GM19467 (cell line): ENCODE data around the gene ADGRF5.

ENCODE experiments used
- ATAC-seq: cut with Tn5 transposase; IDR thresholded peaks from one replicate; pipeline ENCODE4 v1.9.1; 2021; ENCODE audit warnings: mild to moderate bottlenecking, moderate library complexity; ENCODE audit not compliant: unreplicated experiment

Gene ADGRF5

GRCh38 chr6:46921731-46922130 is at the start of gene ADGRF5:
TSS of gene ADGRF5 (minus strand) at chr6:46921938. CDS start at chr6:46906762, 15,176 bp downstream.
- no peak for ATAC-seq

DNA sequence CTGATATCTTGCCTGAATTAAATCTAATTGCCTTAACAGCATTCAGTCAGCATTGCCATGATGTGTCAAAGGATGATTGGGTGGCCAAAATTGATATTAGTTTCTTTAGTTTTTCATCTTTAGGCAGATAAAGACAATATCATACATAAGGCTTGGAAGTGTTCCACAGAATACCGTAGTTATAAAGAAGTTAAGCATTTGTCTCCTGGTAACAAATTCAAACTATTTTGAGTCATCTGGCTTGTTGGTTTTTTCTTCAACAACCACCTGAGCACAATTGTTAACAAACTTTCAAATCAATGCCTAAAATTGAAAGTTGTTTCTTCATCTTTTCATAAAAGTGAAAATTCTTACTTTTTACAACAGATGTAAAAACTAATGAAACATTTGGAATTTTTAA is 47.5 kb upstream of the ADGRF5 start:
- no peak for ATAC-seq

DNA sequence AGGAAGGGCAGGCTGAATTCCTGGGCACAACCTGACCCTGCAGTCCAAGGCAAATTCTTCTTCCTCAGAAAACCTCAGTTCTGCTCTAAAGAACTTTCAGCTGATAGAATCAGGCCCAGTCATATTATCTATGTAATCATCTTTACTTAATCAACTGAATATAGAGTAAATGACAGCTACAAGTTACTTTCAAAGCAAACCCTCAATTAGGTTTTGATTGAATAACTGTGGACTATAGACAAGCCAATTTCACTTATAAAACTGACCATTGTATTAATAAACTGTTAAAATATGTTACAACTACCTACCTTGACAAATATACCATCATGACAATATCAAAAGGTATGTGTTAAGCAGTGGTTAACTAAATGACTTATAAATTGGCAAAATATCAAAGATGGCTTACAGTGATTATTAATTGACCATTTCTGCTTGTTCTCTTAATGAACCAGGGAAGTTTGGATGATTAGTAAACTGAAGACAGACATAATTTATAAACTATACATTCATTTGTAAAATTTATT is 46.1 kb upstream of the ADGRF5 start:
- no peak for ATAC-seq

- no peak for ATAC-seq
Observed at GRCh38 chr6:46964716-46965519, 43.2 kb upstream of the ADGRF5 start.

DNA sequence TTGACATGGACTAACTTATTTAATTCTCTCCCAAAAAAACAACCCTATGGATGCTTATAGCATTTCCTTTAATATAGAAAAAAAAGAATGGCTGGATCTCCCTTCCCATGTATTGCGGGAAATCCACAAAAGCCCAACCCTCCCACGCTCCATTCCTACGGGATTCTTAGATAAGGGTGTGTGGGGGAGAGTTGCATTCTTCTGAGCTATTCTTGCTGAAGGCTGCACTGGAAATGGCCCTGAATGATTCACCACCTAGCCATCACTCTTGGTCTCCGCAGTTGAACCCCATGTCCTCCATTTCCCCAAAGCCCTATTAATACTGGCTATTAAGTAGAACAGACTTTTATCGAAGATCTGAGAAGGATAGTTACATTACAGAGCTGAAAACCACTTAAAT is 41.9 kb upstream of the ADGRF5 start:
- no peak for ATAC-seq

DNA sequence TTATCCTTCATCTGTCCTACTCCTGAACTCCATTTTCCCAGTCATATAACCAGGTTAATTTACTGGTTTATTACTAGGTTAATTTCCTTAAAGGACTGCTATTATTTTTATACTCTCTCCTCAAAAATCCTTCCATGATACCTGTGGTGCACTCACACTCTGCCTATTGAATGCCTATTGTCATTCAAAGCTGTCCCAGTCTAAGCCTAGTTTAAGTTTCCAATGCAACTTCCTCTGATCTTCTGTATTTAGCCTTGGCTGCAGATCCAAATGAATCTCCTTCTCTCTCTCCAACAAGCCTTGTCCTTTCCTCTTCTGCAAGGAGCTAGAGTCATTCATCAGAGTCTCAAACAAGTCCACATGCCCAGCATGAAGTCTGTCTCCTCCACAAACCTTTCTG is 41.3 kb upstream of the ADGRF5 start:
- no peak for ATAC-seq

GRCh38 chr6:46961711-46962110 is 40.0 kb upstream of the ADGRF5 start:
- ATAC-seq, result no peak

- no peak for ATAC-seq
Observed at GRCh38 chr6:46961232-46961631, 39.5 kb upstream of the ADGRF5 start.

DNA sequence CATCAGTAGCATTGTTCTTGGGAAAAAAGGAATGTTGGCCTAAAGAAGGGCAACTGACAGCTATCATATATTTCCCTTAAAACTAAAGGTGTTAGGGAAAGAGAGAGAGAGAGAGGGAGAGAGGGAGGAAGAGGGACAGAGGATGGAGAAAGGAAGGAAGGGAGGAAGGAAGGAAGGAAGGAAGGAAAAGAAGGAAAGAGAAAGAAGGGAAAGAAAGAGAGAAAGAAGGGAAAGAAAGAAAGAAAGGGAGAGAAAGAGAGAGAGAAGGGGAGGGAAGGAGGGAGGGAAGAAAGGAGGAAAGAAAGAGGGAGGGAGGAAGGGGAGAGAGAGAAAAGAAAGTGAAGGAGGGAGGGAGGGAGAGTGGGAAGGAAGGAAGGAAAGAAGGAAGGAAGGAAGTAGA is 37.7 kb upstream of the ADGRF5 start:
- ATAC-seq, result no peak

DNA sequence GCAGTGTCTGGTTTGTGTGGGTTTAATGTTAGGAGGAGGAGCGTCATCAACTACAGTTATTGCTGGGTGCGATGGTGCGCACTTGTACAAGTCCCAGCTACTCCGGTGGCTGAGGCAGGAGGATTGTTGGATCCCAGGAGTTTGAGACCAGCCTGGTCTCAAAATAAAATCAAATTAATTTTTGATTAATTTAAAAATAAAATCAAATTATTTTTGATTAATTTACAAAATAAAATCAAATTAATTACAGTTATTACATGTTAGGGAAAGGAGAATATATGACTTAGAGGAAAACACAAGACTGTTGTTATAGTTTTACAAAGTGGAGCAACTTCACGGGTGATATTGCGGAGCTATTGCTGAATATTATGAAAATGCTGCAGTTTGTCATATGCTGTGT is 34.7 kb upstream of the ADGRF5 start:
- no peak for ATAC-seq

DNA sequence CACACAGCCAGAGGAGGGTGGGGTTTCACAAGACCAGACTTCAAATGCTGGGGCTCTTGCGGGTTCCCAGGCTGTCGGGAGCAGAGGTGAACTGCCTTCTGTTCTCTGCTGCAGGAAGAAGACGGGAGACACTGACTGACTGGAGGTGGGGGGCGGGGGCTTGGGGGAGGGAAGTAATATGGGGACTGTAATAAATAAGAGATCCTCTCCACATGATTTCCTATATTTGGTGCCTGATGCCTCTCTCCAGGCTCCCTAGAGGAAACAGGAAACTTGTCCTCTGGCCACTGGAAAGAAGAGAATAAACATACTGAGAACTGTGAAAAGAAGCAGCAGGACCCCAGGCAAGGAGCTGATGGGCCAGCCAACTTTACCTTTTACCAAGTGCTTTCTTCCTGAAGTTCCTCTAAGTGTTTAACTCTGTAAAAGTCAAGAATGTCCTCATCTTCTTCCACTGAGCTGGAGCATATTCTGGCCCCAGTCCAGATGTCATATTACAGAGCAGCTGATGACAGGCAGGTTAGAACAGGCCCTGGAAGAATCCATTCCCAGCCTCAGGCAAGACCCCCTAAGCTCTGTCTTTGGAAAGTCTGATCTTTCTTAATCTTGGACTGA is 33.2 kb upstream of the ADGRF5 start:
- ATAC-seq, result no peak

DNA sequence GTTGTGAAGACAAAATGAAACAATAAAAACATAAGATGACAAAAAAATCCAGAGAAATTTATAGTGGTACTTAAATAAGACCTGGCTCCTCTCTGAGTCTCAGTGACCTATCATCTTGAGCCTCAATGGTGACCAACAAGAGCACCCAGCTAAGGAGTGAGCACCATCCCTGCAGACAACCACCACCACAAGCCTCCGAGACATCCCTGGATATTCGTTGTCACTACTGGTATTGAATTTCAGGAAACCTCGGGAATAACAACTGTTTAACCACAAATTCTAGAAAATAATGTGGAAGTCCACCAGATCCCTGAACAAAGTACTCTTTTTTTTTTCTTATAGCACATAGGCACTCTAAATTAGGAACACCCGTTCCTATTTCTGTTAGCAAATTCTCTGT is 32.2 kb upstream of the ADGRF5 start:
- no peak for ATAC-seq

- no peak for ATAC-seq
Observed at GRCh38 chr6:46949632-46950280, 28.0 kb upstream of the ADGRF5 start.

DNA sequence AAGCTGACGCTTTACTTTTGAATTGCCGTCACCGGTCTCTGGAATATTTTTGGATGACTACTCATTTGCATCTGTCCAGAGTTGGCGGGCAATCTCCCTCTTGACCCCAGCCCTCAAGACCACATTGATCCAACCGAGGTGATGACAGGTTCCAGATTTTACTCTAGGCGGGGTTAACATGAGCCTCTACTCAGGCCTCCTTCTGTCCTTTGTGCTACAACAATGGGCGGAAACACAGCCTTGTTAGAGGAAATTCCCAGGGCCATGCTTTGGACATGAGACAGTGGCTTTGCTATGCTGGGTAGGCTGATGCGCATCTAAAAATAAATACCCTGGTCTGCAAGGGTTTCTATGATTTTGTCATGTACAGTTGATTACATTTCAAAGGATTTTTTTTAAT is 27.0 kb upstream of the ADGRF5 start:
- ATAC-seq, result no peak

DNA sequence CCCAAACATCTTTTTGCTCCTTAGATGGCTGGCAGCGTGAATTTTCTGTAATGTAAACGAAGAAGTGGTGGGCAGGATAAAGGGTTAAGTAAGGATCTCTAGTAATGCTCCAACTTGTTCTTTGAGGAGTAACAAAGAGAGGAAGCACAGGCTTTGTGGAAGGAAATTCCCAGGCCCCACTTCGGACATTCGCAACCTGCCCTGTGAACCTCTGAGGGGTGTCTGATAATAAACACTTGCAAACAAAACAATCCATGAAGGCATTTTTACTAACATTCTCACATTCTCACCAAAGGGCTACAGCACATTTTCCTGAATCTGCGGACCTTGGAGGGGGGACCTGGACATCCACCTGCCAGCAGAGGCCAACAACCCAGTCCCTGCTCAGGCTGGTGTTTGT is 25.8 kb upstream of the ADGRF5 start:
- no peak for ATAC-seq

- no peak for ATAC-seq
Observed at GRCh38 chr6:46940433-46941226, 18.9 kb upstream of the ADGRF5 start.

- no peak for ATAC-seq
Observed at GRCh38 chr6:46937642-46938041, 15.9 kb upstream of the ADGRF5 start.

DNA sequence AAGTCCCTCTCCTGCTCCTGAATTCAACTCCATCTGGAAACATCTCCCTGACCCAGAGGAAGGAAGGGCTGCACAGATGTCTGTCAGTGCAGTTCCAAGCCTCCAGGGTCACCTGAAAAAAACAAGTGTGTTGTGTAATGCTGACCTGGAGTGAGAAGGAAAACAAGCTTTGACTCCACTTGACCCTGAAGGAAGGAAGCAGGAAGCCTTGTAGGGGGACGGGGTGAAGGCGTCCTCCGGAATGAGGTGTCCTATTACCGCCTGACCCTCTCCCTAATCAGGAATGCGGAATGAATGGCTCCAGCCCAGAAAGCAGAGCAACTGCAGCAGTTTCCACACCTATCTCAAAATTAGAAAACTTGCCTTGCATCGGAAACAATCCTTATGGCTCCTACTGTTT is 13.9 kb upstream of the ADGRF5 start:
- no peak for ATAC-seq

DNA sequence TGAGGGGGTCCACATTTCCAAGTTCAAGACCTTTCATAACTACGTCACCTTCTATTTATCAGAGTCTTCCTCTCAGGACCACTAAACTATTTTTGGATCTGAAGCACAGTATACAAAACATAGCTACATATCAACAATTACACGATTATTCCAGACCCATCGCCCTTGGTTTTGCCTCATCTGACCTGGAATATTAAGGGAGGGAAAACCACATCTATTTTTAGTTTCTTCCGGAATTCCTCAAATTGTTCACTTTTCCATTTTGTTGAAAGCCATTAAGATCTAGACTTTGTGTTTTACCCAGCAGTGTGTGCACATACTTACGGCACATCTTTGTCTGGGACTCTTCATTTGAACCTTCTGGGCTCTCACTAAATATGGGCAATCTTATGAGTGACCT is 12.0 kb upstream of the ADGRF5 start:
- no peak for ATAC-seq

DNA sequence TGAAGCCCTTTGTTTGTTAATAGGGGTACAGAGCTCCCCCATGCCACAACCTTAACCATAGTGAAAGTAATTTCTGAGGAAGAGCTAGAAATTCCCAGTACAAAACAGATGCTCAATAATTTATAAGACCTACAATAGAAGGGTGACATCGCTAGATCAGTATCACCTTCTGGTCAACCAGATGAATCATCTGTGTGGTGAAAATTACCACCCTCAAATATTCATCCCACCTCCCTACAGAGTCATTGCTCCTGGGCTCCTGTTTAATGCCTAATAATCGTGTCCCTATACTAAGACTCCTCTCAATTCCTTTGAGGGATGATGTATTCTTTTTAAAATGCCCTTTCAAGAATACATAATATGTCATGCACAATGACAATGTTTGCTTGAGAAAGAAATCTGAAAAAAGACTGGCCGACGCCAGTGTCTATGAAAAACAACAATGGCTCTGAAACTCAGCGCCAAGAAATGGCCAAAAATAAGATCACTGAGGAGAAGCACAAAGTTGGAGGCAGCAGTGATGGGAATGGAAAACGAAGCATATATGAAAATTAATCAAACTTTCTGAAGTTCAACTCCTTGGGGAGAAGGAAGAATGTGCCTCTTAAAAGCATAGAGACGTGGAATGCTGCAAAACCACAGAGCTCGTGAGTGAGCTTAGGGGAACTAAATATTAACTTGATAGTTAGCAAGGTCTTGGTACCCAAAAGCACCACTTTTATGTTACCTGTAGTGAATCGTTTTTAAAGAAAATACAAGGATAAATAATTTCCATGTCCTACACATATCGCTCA is 11.0 kb upstream of the ADGRF5 start:
- no peak for ATAC-seq
